ENCODE measurements around the gene CD244. TPM values are rescaled to one million over a fixed set of nuclear protein-coding genes. Genes with fewer than 3 reads are reported as not detected.
A peak's percentile ranks its signal among the peaks of the same experiment; 100 is the strongest.

Gene CD244
- total RNA-seq, 2 donors from 2014 or later = 0.78 to 2.2 TPM

- no peak overlapping the region for H3K4me3 ChIP-seq
- H3K27me3 ChIP-seq (replicated peaks; ENCODE audit: insufficient read depth) = no peaks in the 10 kb centered on the region
- H3K36me3 ChIP-seq = no peaks in the 10 kb centered on the region
- ATAC-seq (ENCODE audit: insufficient number of reproducible peaks, low FRiP score, low read depth) = no peak
- DNase-seq (ENCODE audit: low spot score) = no peak
- no peaks in the 10 kb centered on the region for H3K9me3 ChIP-seq
- TF ChIP-seq CTCF (IDR thresholded peaks at IDR 0.05) = no peak
- no peaks in the 10 kb centered on the region for H3K4me1 ChIP-seq (ENCODE audit: control insufficient read depth in 1 of 2, low read depth in 2 of 2)
- H3K27ac ChIP-seq = no peak overlapping the region
Observed at GRCh38 chr1:160891474-160891873, 28.8 kb upstream of the CD244 start.

GRCh38 chr1:160888926-160889325, 26.2 kb upstream of the CD244 start:
- no peaks in the 10 kb centered on the region for H3K27me3 ChIP-seq (replicated peaks; ENCODE audit: insufficient read depth)
- H3K27ac ChIP-seq = no peak overlapping the region
- ATAC-seq (ENCODE audit: insufficient number of reproducible peaks, low FRiP score, low read depth) = no peak
- no peak overlapping the region for H3K4me3 ChIP-seq
- peaks cover 0 to 4% of the 10 kb centered on the region in 2 donors for H3K4me1 ChIP-seq (ENCODE audit: control insufficient read depth in 1 of 2, low read depth in 2 of 2)
- no peak for TF ChIP-seq CTCF (IDR thresholded peaks at IDR 0.05)
- H3K9me3 ChIP-seq = no peaks in the 10 kb centered on the region
- no peak for DNase-seq (ENCODE audit: low spot score)
- H3K36me3 ChIP-seq = no peaks in the 10 kb centered on the region

GRCh38 chr1:160887071-160887470, 24.4 kb upstream of the CD244 start:
- ATAC-seq (ENCODE audit: insufficient number of reproducible peaks, low FRiP score, low read depth) (no peak), DNase-seq (ENCODE audit: low spot score) (no peak)
- H3K4me1 ChIP-seq (ENCODE audit: control insufficient read depth in 1 of 2, low read depth in 2 of 2) = peaks cover 0 to 4% of the 10 kb centered on the region in 2 donors
- H3K27ac ChIP-seq = no peak overlapping the region
- no peaks in the 10 kb centered on the region for H3K27me3 ChIP-seq (replicated peaks; ENCODE audit: insufficient read depth)
- no peak overlapping the region for H3K4me3 ChIP-seq
- no peaks in the 10 kb centered on the region for H3K36me3 ChIP-seq
- H3K9me3 ChIP-seq = no peaks in the 10 kb centered on the region
- no peak for TF ChIP-seq CTCF (IDR thresholded peaks at IDR 0.05)

- DNase-seq (ENCODE audit: low spot score) = no peak
- no peaks in the 10 kb centered on the region for H3K9me3 ChIP-seq
- no peaks in the 10 kb centered on the region for H3K27me3 ChIP-seq (replicated peaks; ENCODE audit: insufficient read depth)
- TF ChIP-seq CTCF (IDR thresholded peaks at IDR 0.05) = no peak
- H3K27ac ChIP-seq = no peak within 1 kb of the TSS
- H3K36me3 ChIP-seq = no peaks in the 10 kb centered on the region
- ATAC-seq (ENCODE audit: insufficient number of reproducible peaks, low FRiP score, low read depth) = no peak
- peaks cover 0 to 4% of the 10 kb centered on the region in 2 donors for H3K4me1 ChIP-seq (ENCODE audit: control insufficient read depth in 1 of 2, low read depth in 2 of 2)
- H3K4me3 ChIP-seq = no peak within 1 kb of the TSS
Observed at GRCh38 chr1:160885042-160885441, 22.4 kb upstream of the CD244 start, which contains the start of gene ITLN1. Gene ITLN1 (minus strand): TSS chr1:160885180. CDS start chr1:160884877, 303 bp downstream.

- H3K27ac ChIP-seq = no peak overlapping the region
- H3K4me1 ChIP-seq (ENCODE audit: control insufficient read depth in 1 of 2, low read depth in 2 of 2) = peaks cover 0 to 4% of the 10 kb centered on the region in 2 donors
- H3K27me3 ChIP-seq (replicated peaks; ENCODE audit: insufficient read depth) = no peaks in the 10 kb centered on the region
- TF ChIP-seq CTCF (IDR thresholded peaks at IDR 0.05) = peak; percentile 30
- no peak for DNase-seq (ENCODE audit: low spot score)
- no peak overlapping the region for H3K4me3 ChIP-seq
- ATAC-seq (ENCODE audit: insufficient number of reproducible peaks, low FRiP score, low read depth) = no peak
- H3K9me3 ChIP-seq = no peaks in the 10 kb centered on the region
- H3K36me3 ChIP-seq = no peaks in the 10 kb centered on the region
Observed at GRCh38 chr1:160884579-160884978, 21.9 kb upstream of the CD244 start.

Data from thoracic aorta (tissue), 2 donors.